ENCODE data around the gene FLVCR2.

DNA sequence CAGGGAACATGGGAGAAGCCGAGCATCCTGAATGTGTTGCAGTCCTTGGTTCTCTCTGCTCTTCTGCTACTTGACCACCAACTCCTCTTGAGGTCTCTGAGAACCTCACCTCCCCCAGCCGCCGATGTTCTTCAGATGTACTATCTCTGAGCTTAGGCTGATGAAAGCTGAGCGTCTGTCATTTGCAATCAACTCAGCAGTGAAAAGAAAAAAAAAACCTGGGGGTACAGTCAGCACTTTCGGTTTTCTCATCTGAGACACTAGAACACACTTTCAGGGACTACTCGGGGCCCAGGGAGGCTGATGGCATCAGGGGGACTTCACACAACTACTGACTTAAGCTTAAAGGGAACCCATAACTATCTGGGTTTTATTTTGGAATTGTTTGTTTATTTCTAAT is 9.6 kb upstream of the FLVCR2 start:
- TF ChIP-seq EZH2 (IDR thresholded peaks at IDR 0.05; ENCODE audit: low read length, unreplicated experiment) (no peak), EZH2phosphoT487 (IDR thresholded peaks at IDR 0.05; ENCODE audit: borderline replicate concordance, low read length) (no peak)
- TF ChIP-seq, protein P1, sequence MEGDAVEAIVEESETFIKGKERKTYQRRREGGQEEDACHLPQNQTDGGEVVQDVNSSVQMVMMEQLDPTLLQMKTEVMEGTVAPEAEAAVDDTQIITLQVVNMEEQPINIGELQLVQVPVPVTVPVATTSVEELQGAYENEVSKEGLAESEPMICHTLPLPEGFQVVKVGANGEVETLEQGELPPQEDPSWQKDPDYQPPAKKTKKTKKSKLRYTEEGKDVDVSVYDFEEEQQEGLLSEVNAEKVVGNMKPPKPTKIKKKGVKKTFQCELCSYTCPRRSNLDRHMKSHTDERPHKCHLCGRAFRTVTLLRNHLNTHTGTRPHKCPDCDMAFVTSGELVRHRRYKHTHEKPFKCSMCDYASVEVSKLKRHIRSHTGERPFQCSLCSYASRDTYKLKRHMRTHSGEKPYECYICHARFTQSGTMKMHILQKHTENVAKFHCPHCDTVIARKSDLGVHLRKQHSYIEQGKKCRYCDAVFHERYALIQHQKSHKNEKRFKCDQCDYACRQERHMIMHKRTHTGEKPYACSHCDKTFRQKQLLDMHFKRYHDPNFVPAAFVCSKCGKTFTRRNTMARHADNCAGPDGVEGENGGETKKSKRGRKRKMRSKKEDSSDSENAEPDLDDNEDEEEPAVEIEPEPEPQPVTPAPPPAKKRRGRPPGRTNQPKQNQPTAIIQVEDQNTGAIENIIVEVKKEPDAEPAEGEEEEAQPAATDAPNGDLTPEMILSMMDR (conservative IDR thresholded peaks at IDR 0.05; ENCODE audit: low read depth, low read length), result no peak

All from PC-3 (cell line).